HepG2 (cell line): ENCODE data around the gene RPS19.

Experiments used
- CTCF ChIP-seq: sonication (generic); formaldehyde crosslinking; IDR thresholded peaks from 2 replicates; pipeline ENCODE4 v1.5.0; 2020; ENCODE audit warnings: mild to moderate bottlenecking, missing genetic modification reagents, moderate library complexity
- E2F5 ChIP-seq: sonication (generic); formaldehyde crosslinking; conservative IDR thresholded peaks from 2 replicates; pipeline ENCODE4 v1.4.0; 2020; ENCODE audit warnings: missing genetic modification reagents
- HMGA1 ChIP-seq: sonication (generic); formaldehyde crosslinking; conservative IDR thresholded peaks from 2 replicates; pipeline ENCODE4 v1.4.0; 2020; ENCODE audit warnings: missing genetic modification reagents
- MEF2D ChIP-seq: sonication (generic); formaldehyde crosslinking; IDR thresholded peaks from 2 replicates; pipeline ENCODE4 v1.5.1; 2020; ENCODE audit warnings: mild to moderate bottlenecking, missing genetic modification reagents
- NFIB ChIP-seq: sonication (generic); formaldehyde crosslinking; IDR thresholded peaks from 2 replicates; pipeline ENCODE4 v1.9.0; 2021; ENCODE audit warnings: missing genetic modification reagents, mild to moderate bottlenecking, borderline replicate concordance
- ZNF629 ChIP-seq: sonication (generic); formaldehyde crosslinking; conservative IDR thresholded peaks from 2 replicates; pipeline ENCODE4 v1.5.0; 2020; ENCODE audit warnings: missing genetic modification reagents
- TF ChIP-seq, protein P1 (sequence below): sonication (generic); IDR thresholded peaks from 2 replicates; pipeline ENCODE4 v1.6.1; 2016; ENCODE audit warnings: low read depth, borderline replicate concordance

GRCh38 chr19:41903193-41903953 lies 43.3 kb downstream of the RPS19 start:
- no peak for TF ChIP-seq HMGA1 (CRISPR knock-in tag)
- TF ChIP-seq CTCF (CRISPR knock-in tag), result no peak
- TF ChIP-seq MEF2D (CRISPR knock-in tag), result no peak
- TF ChIP-seq NFIB (CRISPR knock-in tag), result no peak
- TF ChIP-seq, protein P1, sequence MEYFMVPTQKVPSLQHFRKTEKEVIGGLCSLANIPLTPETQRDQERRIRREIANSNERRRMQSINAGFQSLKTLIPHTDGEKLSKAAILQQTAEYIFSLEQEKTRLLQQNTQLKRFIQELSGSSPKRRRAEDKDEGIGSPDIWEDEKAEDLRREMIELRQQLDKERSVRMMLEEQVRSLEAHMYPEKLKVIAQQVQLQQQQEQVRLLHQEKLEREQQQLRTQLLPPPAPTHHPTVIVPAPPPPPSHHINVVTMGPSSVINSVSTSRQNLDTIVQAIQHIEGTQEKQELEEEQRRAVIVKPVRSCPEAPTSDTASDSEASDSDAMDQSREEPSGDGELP, result no peak
- no peak for TF ChIP-seq E2F5
- no peak for TF ChIP-seq ZNF629 (CRISPR knock-in tag)
